B cell (primary cell): Measurements from ENCODE around the gene TSPAN14. TPM values are rescaled to one million over a fixed set of nuclear protein-coding genes. Genes with fewer than 3 reads are reported as not detected.

Experiments
- ATAC-seq: fragments of 200-7000 bp; cut with Tn5 transposase; one replicate; pipeline ENCODE4 v1.10.0; 2021; ENCODE audit warnings: low read depth, mild to moderate bottlenecking, moderate number of reproducible peaks, moderate library complexity
- CTCF ChIA-PET: fragments of 350-600 bp; sonication (Branson Sonifier 250); formaldehyde crosslinking; loops from one replicate; lab custom pipeline; 2021; ENCODE audit warnings: antibody characterized with exemption, inconsistent platforms; lab: Charles Lee
- POLR2A ChIA-PET: fragments of 350-600 bp; sonication (Branson Sonifier 250); formaldehyde crosslinking; loops from one replicate; lab custom pipeline; 2021; ENCODE audit warnings: antibody characterized with exemption; lab: Charles Lee
- DNase-seq: peaks from one replicate; pipeline ENCODE4 v3.0.0; 2013
- H2AFZ ChIP-seq: 2 replicates; pipeline ENCODE4 v1.6.1; 2012; ENCODE audit warnings: mild to moderate bottlenecking, low read depth, low read length; ENCODE audit not compliant: insufficient read depth, poor library complexity, severe bottlenecking
- H3K27ac ChIP-seq, 2 donors: 1 replicate in 1 of 2; 2 replicates in 1 of 2; pipeline ENCODE4 v1.5.1; 2012 to 2013; ENCODE audit warnings: low read length in 2 of 2, mild to moderate bottlenecking in 2 of 2, moderate library complexity in 1 of 2
- H3K27me3 ChIP-seq, 4 experiments: fragments of 200-600 bp in 1 of 4; sonication (generic) in 1 of 4; replicated peaks in 1 of 4; 1 replicate in 2 of 4; 2 replicates in 2 of 4; pipeline versions ENCODE4 v1.6.1 to v1.7.0; 2013 to 2016; ENCODE audit warnings: low read length in 3 of 4, mild to moderate bottlenecking in 2 of 4, mixed read lengths in 1 of 4, moderate library complexity in 1 of 4; ENCODE audit not compliant: insufficient read depth in 4 of 4, control insufficient read depth in 3 of 4; ENCODE audit errors: control extremely low read depth in 1 of 4
- H3K36me3 ChIP-seq, 2 experiments: replicated peaks in 1 of 2; 1 replicate in 1 of 2; 2 replicates in 1 of 2; pipeline versions ENCODE4 v1.6.1 to v1.7.1; 2013; ENCODE audit warnings: low read length in 1 of 2; ENCODE audit not compliant: insufficient read depth in 2 of 2, control insufficient read depth in 1 of 2; ENCODE audit errors: control extremely low read depth in 1 of 2, extremely low read depth in 1 of 2
- H3K4me1 ChIP-seq, 2 donors: fragments of 200-600 bp in 1 of 2; sonication (generic) in 1 of 2; 1 replicate in 1 of 2; 2 replicates in 1 of 2; pipeline versions ENCODE4 v1.5.1 to v1.6.1; 2013 to 2017; ENCODE audit warnings: low read length in 2 of 2; ENCODE audit not compliant: control insufficient read depth in 2 of 2, insufficient read depth in 2 of 2
- H3K4me2 ChIP-seq: replicated peaks from 2 replicates; pipeline ENCODE3; 2012; ENCODE audit warnings: mild to moderate bottlenecking, low read depth, low read length; ENCODE audit not compliant: poor library complexity, severe bottlenecking
- H3K4me3 ChIP-seq, 5 experiments: fragments of 200-600 bp in 1 of 5; sonication (generic) in 1 of 5; 1 replicate in 3 of 5; 2 replicates in 2 of 5; pipeline versions ENCODE4 v1.5.1 to v1.7.0; 2011 to 2016; ENCODE audit warnings: low read length in 4 of 5, mild to moderate bottlenecking in 4 of 5, low read depth in 2 of 5, control low read depth in 1 of 5, moderate library complexity in 1 of 5; ENCODE audit not compliant: insufficient read depth in 1 of 5; ENCODE audit errors: control extremely low read depth in 1 of 5, extremely low read depth in 1 of 5
- H3K79me2 ChIP-seq: fragments of 200-600 bp; sonication (generic); one replicate; pipeline ENCODE4 v1.6.0; 2016; ENCODE audit warnings: low read length; ENCODE audit not compliant: control insufficient read depth, insufficient read depth
- H3K9ac ChIP-seq: fragments of 200-600 bp; sonication (generic); 2 replicates; pipeline ENCODE4 v1.6.1; 2017; ENCODE audit warnings: mild to moderate bottlenecking, low read length, moderate library complexity
- H3K9me3 ChIP-seq, 3 donors: one replicate each; pipeline versions ENCODE4 v1.6.1 to v1.7.1; 2013; ENCODE audit warnings: low read length in 2 of 3; ENCODE audit not compliant: control insufficient read depth in 2 of 3, insufficient read depth in 1 of 3; ENCODE audit errors: control extremely low read depth in 1 of 3
- H4K20me1 ChIP-seq: 2 replicates; pipeline ENCODE4 v1.6.0; 2012; ENCODE audit warnings: mild to moderate bottlenecking, low read length; ENCODE audit not compliant: insufficient read depth, control insufficient read depth, poor library complexity, severe bottlenecking
- H3K27ac Mint-ChIP-seq: one replicate; pipeline ENCODE4 v1.8.0; 2021; ENCODE audit warnings: mixed read lengths
- H3K27me3 Mint-ChIP-seq: one replicate; pipeline ENCODE4 v1.8.0; 2021; ENCODE audit warnings: mixed read lengths
- H3K4me1 Mint-ChIP-seq: one replicate; pipeline ENCODE4 v1.8.0; 2021; ENCODE audit warnings: mixed read lengths
- H3K4me3 Mint-ChIP-seq: one replicate; pipeline ENCODE4 v1.8.0; 2021; ENCODE audit warnings: mixed read lengths
- H3K9me3 Mint-ChIP-seq: one replicate; pipeline ENCODE4 v1.8.0; 2022; ENCODE audit warnings: mixed read lengths; ENCODE audit not compliant: insufficient read depth
- CTCF ChIP-seq: fragments of 200-600 bp; IDR thresholded peaks from one replicate; pipeline ENCODE4 v1.8.0; 2022; ENCODE audit warnings: antibody characterized with exemption, mild to moderate bottlenecking
- EZH2 ChIP-seq: IDR thresholded peaks from 2 replicates; pipeline ENCODE4 v1.6.1; 2012; ENCODE audit warnings: borderline replicate concordance, low read depth, mild to moderate bottlenecking, moderate library complexity, low read length; ENCODE audit not compliant: insufficient read depth, poor library complexity, severe bottlenecking
- WGBS: methylation state at CpG from one replicate; pipeline ENCODE4 v1.1.5; 2013; ENCODE audit warnings: missing lambda C conversion rate; ENCODE audit not compliant: insufficient coverage; 5-methylcytosine and 5-hydroxymethylcytosine counted together
- intact Hi-C: fragments of 100-400 bp; cut with micrococcal nuclease; formaldehyde crosslinking; loops from one replicate; pipeline ENCODE4 v1.10.0; 2022
- polyA plus RNA-seq: library from polyadenylated mRNA; depleted of rRNA; stranded (reverse); fragments of >200 nt; gene quantifications from 2 replicates; pipeline ENCODE4 v1.2.3, GENCODE V29; 2012
- total RNA-seq, 2 donors: library from RNA; stranded (reverse); fragments of 120-200 nt in 1 of 2; gene quantifications; 1 replicate in 1 of 2; 2 replicates in 1 of 2; pipeline versions ENCODE4 v1.2.3 to v1.2.4, GENCODE V29; 2013 to 2022

The TSPAN14 gene
- total and polyA plus RNA-seq, 2 donors (not counting 1 experiment from before 2014, with no cell fraction given) = 27.8 to 55.3 TPM

GRCh38 chr10:80561950-80562349 lies 107.8 kb downstream of the TSPAN14 start:
- Histone ChIP-seq H2AFZ (no peak overlapping the region), H3K9ac (no peak overlapping the region), H3K36me3 (no peaks in the 10 kb centered on the region), H3K4me3 (no peak overlapping the region), H3K9me3 (no peaks in the 10 kb centered on the region), H3K4me1 (no peaks in the 10 kb centered on the region), H3K79me2 (no peaks in the 10 kb centered on the region), H4K20me1 (no peaks in the 10 kb centered on the region), H3K27ac (no peak overlapping the region), H3K4me2 (no peak overlapping the region), H3K27me3 (peaks cover 0 to 3% (median 0%) of the 10 kb centered on the region in 4 experiments)
- no peak overlapping the region for H3K4me3 Mint-ChIP-seq
- no peak for DNase-seq
- ChIA-PET CTCF (no interaction called here), POLR2A (no interaction called here)
- intact Hi-C loops = loop anchor here (5.0 kb wide), 1 partner anchor 35 kb away; no protein-coding TSS in a partner anchor
- no peaks in the 10 kb centered on the region for H3K4me1 Mint-ChIP-seq
- no peak overlapping the region for H3K27ac Mint-ChIP-seq
- H3K9me3 Mint-ChIP-seq = no peaks in the 10 kb centered on the region
- H3K27me3 Mint-ChIP-seq = no peaks in the 10 kb centered on the region
- ATAC-seq = no peak
- no peak for TF ChIP-seq CTCF
- TF ChIP-seq EZH2 = no peak

GRCh38 chr10:80567292-80567691 lies 113.2 kb downstream of the TSPAN14 start:
- TF ChIP-seq CTCF (no peak), EZH2 (no peak)
- H3K4me1 Mint-ChIP-seq = no peaks in the 10 kb centered on the region

More at GRCh38 chr10:80567292-80567691, 113.2 kb downstream of the TSPAN14 start:
- H3K9me3 Mint-ChIP-seq = no peaks in the 10 kb centered on the region
- DNase-seq (no peak), ATAC-seq (no peak)
- Histone ChIP-seq H3K4me1 (no peaks in the 10 kb centered on the region), H3K4me2 (no peak overlapping the region), H3K27me3 (no peaks in the 10 kb centered on the region), H2AFZ (no peak overlapping the region), H3K4me3 (no peak overlapping the region), H3K79me2 (no peaks in the 10 kb centered on the region), H3K27ac (no peak overlapping the region), H3K9me3 (no peaks in the 10 kb centered on the region), H3K9ac (no peak overlapping the region), H3K36me3 (no peaks in the 10 kb centered on the region), H4K20me1 (no peaks in the 10 kb centered on the region)
- POLR2A ChIA-PET = no interaction called here
- WGBS = 100% methylated on average over 1 of the region's 2 CpGs
- H3K27ac Mint-ChIP-seq = no peak overlapping the region
- intact Hi-C loops = no loop called here
- CTCF ChIA-PET = no interaction called here
- H3K27me3 Mint-ChIP-seq = peaks cover 5% of the 10 kb centered on the region
- H3K4me3 Mint-ChIP-seq = no peak overlapping the region
